GM12872 (cell line): ENCODE measurements around the gene SPTBN2.

Experiments used
- CTCF ChIP-seq: IDR thresholded peaks from 3 replicates; pipeline ENCODE4 v1.5.1; 2011; ENCODE audit warnings: low read depth, mild to moderate bottlenecking, low read length, moderate library complexity; ENCODE audit not compliant: insufficient read depth

The SPTBN2 gene

GRCh38 chr11:66639066-66639813, 89.8 kb downstream of the SPTBN2 start:
- 0 out of 3 replicates have a peak, but pooled peaks have one; percentile 11 for TF ChIP-seq CTCF

GRCh38 chr11:66638177-66639065, 90.6 kb downstream of the SPTBN2 start, which contains the start of gene RBM4:
RBM4 (plus strand) TSS chr11:66638703; CDS start chr11:66639712, 1,009 bp downstream.
- peak; percentile 27; the same call in 2 of the 3 replicates for TF ChIP-seq CTCF

DNA sequence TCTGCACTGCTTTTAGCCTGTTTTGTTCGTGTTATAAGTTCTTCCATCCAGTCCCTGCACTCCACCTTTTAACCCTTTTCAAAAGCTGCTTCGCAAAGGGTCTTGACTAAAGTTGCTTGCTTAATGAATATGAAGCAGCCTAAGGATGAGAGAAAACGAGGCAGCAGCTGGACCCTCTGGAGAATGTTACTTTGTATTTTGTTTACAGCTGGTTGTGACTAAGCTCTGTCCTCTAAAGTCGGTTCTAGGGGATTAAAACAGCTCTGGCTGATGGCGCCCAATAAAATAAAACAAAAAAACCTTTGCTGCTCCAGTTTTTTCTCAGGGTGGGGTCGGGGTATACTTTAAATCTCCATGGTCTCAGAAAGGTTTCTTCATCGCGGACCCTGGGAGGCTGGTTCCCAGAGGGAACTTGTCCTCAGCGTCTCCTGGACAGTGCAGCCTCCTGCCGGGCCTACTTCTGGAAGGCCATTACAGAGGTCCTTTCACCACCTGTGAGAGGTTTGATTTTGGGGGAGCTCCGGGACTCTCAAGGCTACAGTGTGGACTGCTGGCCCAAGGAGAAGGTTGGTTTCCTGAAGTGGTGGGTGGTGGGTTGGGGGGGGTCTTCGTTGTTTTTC, 91.3 kb downstream of the SPTBN2 start:
- no peak for TF ChIP-seq CTCF

- TF ChIP-seq CTCF = no peak
Measured at GRCh38 chr11:66636411-66636810, 92.6 kb downstream of the SPTBN2 start.
